ENCODE data around the gene MED23.

MED23 gene

GRCh38 chr6:131652472-131652871 is 24.4 kb upstream of the MED23 start:
- no peak for DNase-seq (ENCODE audit: low read depth)
- H3K4me3 ChIP-seq (ENCODE audit: control insufficient read depth, low read depth, low read length): no peak overlapping the region

GRCh38 chr6:131651782-131652181 is 23.7 kb upstream of the MED23 start:
- TF ChIP-seq, protein P1, sequence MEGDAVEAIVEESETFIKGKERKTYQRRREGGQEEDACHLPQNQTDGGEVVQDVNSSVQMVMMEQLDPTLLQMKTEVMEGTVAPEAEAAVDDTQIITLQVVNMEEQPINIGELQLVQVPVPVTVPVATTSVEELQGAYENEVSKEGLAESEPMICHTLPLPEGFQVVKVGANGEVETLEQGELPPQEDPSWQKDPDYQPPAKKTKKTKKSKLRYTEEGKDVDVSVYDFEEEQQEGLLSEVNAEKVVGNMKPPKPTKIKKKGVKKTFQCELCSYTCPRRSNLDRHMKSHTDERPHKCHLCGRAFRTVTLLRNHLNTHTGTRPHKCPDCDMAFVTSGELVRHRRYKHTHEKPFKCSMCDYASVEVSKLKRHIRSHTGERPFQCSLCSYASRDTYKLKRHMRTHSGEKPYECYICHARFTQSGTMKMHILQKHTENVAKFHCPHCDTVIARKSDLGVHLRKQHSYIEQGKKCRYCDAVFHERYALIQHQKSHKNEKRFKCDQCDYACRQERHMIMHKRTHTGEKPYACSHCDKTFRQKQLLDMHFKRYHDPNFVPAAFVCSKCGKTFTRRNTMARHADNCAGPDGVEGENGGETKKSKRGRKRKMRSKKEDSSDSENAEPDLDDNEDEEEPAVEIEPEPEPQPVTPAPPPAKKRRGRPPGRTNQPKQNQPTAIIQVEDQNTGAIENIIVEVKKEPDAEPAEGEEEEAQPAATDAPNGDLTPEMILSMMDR (IDR thresholded peaks at IDR 0.05; ENCODE audit: control insufficient read depth, insufficient read depth, low read depth, low read length, missing control alignments): no peak
- no peak overlapping the region for H3K4me3 ChIP-seq (ENCODE audit: control insufficient read depth, low read depth, low read length)
- DNase-seq (ENCODE audit: low read depth): no peak

More at GRCh38 chr6:131652472-131652871, 24.4 kb upstream of the MED23 start:
- TF ChIP-seq, protein P1 (IDR thresholded peaks at IDR 0.05; ENCODE audit: control insufficient read depth, insufficient read depth, low read depth, low read length, missing control alignments): no peak

- H3K4me3 ChIP-seq (ENCODE audit: control insufficient read depth, low read depth, low read length): no peak overlapping the region
- TF ChIP-seq, protein P1 (IDR thresholded peaks at IDR 0.05; ENCODE audit: control insufficient read depth, insufficient read depth, low read depth, low read length, missing control alignments): no peak
- no peak for DNase-seq (ENCODE audit: low read depth)
Measured at GRCh38 chr6:131646249-131646670, 18.2 kb upstream of the MED23 start.

DNA sequence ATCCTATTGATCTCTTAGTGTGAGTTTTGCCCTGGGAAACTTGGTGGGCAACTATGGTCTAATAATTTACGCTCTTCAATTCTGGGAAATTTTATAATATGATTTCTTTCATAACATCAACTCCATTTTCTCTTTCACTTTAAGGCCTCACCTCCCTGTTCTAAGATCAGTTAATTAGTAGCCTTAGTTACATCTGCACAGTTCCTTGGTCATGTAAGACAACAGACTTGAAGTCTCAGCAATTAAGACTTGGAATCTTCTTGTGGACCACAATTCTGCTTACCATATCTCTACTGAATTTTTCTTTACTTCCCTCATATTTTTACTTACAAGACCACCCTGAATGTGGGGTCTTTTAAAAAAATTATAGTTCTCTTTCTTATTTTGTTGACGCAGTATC is 17.8 kb upstream of the MED23 start:
- DNase-seq (ENCODE audit: low read depth): no peak
- H3K4me3 ChIP-seq (ENCODE audit: control insufficient read depth, low read depth, low read length): no peak overlapping the region
- TF ChIP-seq, protein P1 (IDR thresholded peaks at IDR 0.05; ENCODE audit: control insufficient read depth, insufficient read depth, low read depth, low read length, missing control alignments): no peak

DNA sequence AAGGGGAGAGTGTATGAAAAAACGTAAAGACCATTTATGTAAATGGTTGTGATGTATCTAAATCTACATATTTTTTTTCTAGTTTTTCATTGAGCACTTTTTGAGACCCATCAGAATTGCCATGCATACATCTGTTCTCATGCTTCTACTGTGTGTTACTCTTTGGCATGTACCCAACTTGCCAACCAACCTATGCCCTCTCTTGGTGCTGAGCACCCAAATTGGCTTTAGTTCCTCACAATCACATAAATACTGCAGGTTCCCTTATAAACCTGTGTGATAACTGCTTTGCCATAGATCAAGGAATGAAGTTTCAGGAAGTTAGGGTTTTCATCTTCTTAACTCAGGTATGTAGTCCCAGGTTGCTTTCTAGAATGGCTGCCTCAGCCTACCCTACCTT is 16.9 kb upstream of the MED23 start:
- no peak overlapping the region for H3K4me3 ChIP-seq (ENCODE audit: control insufficient read depth, low read depth, low read length)
- TF ChIP-seq, protein P1 (IDR thresholded peaks at IDR 0.05; ENCODE audit: control insufficient read depth, insufficient read depth, low read depth, low read length, missing control alignments): no peak
- DNase-seq (ENCODE audit: low read depth): no peak

DNA sequence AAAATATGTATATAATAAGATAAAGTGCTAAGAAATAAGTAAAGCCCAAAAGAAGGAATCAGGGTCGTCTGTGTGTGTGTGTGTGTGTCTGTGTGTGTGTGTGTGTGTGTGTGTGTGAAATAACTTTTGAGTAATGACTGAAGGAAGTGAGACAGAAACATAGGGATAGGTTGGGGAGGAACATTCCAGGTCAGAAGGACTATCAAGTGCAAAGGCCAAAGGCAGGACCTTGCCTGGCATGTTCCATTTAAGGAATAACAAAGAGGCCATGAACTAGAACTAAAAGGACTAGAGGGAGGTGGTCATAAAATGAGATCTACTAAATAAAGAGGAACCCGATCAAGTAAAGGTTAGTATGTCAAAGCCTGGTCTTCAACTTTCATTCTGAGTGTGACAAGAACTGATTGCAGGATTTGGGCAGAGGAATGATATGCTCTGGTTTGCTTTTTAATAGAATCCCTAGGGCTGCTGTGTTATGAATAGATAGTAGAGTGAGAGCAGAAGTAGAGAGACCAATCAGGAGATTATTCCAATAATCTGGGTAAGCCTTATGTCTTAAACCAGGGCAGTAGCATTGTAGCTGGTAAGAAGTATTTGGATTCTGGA is 15.9 kb upstream of the MED23 start:
- DNase-seq (ENCODE audit: low read depth): no peak
- no peak overlapping the region for H3K4me3 ChIP-seq (ENCODE audit: control insufficient read depth, low read depth, low read length)
- TF ChIP-seq, protein P1 (IDR thresholded peaks at IDR 0.05; ENCODE audit: control insufficient read depth, insufficient read depth, low read depth, low read length, missing control alignments): no peak
